IMR-90 (cell line): ENCODE results near the gene AHCYL1. TPM values are rescaled to one million over a fixed set of nuclear protein-coding genes. Genes with fewer than 3 reads are reported as not detected.

Experiments
- ATAC-seq: fragments of 200-7000 bp; cut with Tn5 transposase; 2 replicates; pipeline ENCODE4 v1.9.1; 2020; ENCODE audit warnings: low read depth, mild to moderate bottlenecking, moderate library complexity
- BruUV-seq: library from RNA; stranded (reverse); fragments of 400-500 nt; replicated peaks from 2 replicates; lab custom pipeline; 2021; lab: Mats Ljungman, UMichigan
- CTCF ChIA-PET: fragments of 300-600 bp; formaldehyde crosslinking; extraction: SDS; loops from one replicate; lab custom pipeline; 2021; ENCODE audit warnings: antibody characterized with exemption; lab: Yijun Ruan, JAX
- POLR2A ChIA-PET: fragments of 300-600 bp; sonication (Branson Sonifier 250); formaldehyde crosslinking; loops from one replicate; lab custom pipeline; 2022; ENCODE audit warnings: antibody characterized with exemption; ENCODE audit not compliant: unreplicated experiment; lab: Charles Lee
- DNase-seq: peaks from one replicate; pipeline ENCODE4 v3.0.0; 2013
- H2AFZ ChIP-seq: replicated peaks from 2 replicates; pipeline ENCODE3; 2013; ENCODE audit warnings: low read length, mild to moderate bottlenecking; ENCODE audit not compliant: poor library complexity
- H2AK5ac ChIP-seq: 2 replicates; pipeline ENCODE4 v1.6.1; 2013; ENCODE audit warnings: low read depth, low read length, inconsistent platforms
- H2AK9ac ChIP-seq: replicated peaks from 2 replicates; pipeline ENCODE3; 2013; ENCODE audit warnings: mild to moderate bottlenecking, low read depth, low read length, moderate library complexity; ENCODE audit not compliant: poor library complexity
- H2BK120ac ChIP-seq: 2 replicates; pipeline ENCODE4 v1.6.1; 2013; ENCODE audit warnings: low read depth, low read length, inconsistent platforms
- H2BK15ac ChIP-seq: 3 replicates; pipeline ENCODE4 v1.6.1; 2013; ENCODE audit warnings: low read depth, low read length, inconsistent platforms
- H2BK20ac ChIP-seq: 2 replicates; pipeline ENCODE4 v1.6.1; 2013; ENCODE audit warnings: low read depth, mild to moderate bottlenecking, inconsistent platforms, low read length, moderate library complexity
- H2BK5ac ChIP-seq: 2 replicates; pipeline ENCODE4 v1.6.1; 2013; ENCODE audit warnings: mild to moderate bottlenecking, low read depth, low read length, inconsistent platforms; ENCODE audit not compliant: poor library complexity, severe bottlenecking
- H3K14ac ChIP-seq: replicated peaks from 2 replicates; pipeline ENCODE4 v1.6.1; 2013; ENCODE audit warnings: low read depth, low read length, inconsistent platforms
- H3K18ac ChIP-seq: 2 replicates; pipeline ENCODE4 v1.6.1; 2013; ENCODE audit warnings: low read depth, low read length, control low read depth
- H3K23ac ChIP-seq: 2 replicates; pipeline ENCODE4 v1.6.1; 2013; ENCODE audit warnings: low read depth, low read length, inconsistent platforms
- H3K27ac ChIP-seq: 2 replicates; pipeline ENCODE4 v1.5.1; 2013; ENCODE audit warnings: mild to moderate bottlenecking, control low read depth, low read length; ENCODE audit not compliant: insufficient read depth
- H3K27me3 ChIP-seq: 2 replicates; pipeline ENCODE4 v1.6.1; 2013; ENCODE audit warnings: low read length; ENCODE audit not compliant: control insufficient read depth, insufficient read depth
- H3K36me3 ChIP-seq: 2 replicates; pipeline ENCODE4 v1.6.1; 2013; ENCODE audit warnings: low read length, mixed read lengths; ENCODE audit not compliant: control insufficient read depth, insufficient read depth
- H3K4ac ChIP-seq: 2 replicates; pipeline ENCODE4 v1.6.1; 2013; ENCODE audit warnings: low read depth, low read length, inconsistent platforms
- H3K4me1 ChIP-seq: 2 replicates; pipeline ENCODE4 v1.6.1; 2013; ENCODE audit warnings: low read length, mixed read lengths; ENCODE audit not compliant: control insufficient read depth, insufficient read depth
- H3K4me2 ChIP-seq: 2 replicates; pipeline ENCODE4 v1.6.1; 2013; ENCODE audit warnings: low read depth, mild to moderate bottlenecking, control low read depth, low read length, moderate library complexity
- H3K4me3 ChIP-seq: 2 replicates; pipeline ENCODE4 v1.5.1; 2013; ENCODE audit warnings: low read depth, mild to moderate bottlenecking, control low read depth, low read length, moderate library complexity; ENCODE audit not compliant: insufficient read depth
- H3K56ac ChIP-seq: 2 replicates; pipeline ENCODE4 v1.6.1; 2013; ENCODE audit warnings: low read length, inconsistent platforms; ENCODE audit not compliant: insufficient read depth; ENCODE audit errors: extremely low read depth
- H3K79me1 ChIP-seq, 2 experiments: 2 replicates each; pipeline ENCODE4 v1.6.1; 2013; ENCODE audit warnings: low read length in 2 of 2, inconsistent platforms in 1 of 2, low read depth in 1 of 2
- H3K9ac ChIP-seq: 2 replicates; pipeline ENCODE4 v1.6.1; 2013; ENCODE audit warnings: low read depth, low read length, control low read depth
- H3K9me1 ChIP-seq: 2 replicates; pipeline ENCODE4 v1.6.1; 2013; ENCODE audit warnings: low read length, inconsistent platforms; ENCODE audit not compliant: insufficient read depth
- H3K9me3 ChIP-seq: 2 replicates; pipeline ENCODE4 v1.6.1; 2013; ENCODE audit warnings: low read length; ENCODE audit not compliant: control insufficient read depth, insufficient read depth
- H4K20me1 ChIP-seq: 2 replicates; pipeline ENCODE4 v1.6.1; 2013; ENCODE audit warnings: low read length, inconsistent platforms; ENCODE audit not compliant: insufficient read depth
- H4K5ac ChIP-seq: 2 replicates; pipeline ENCODE4 v1.6.1; 2013; ENCODE audit warnings: mild to moderate bottlenecking, low read depth, low read length, control low read depth
- H4K8ac ChIP-seq, 2 experiments: 2 replicates each; pipeline ENCODE4 v1.6.1; 2013; ENCODE audit warnings: low read depth in 2 of 2, low read length in 2 of 2, control low read depth in 1 of 2, inconsistent platforms in 1 of 2
- H4K91ac ChIP-seq: 2 replicates; pipeline ENCODE4 v1.6.1; 2013; ENCODE audit warnings: low read depth, low read length, inconsistent platforms; ENCODE audit not compliant: insufficient read depth
- BHLHE40 ChIP-seq: fragments of 150-350 bp; IDR thresholded peaks from 2 replicates; pipeline ENCODE4 v1.6.1; 2016; ENCODE audit warnings: mild to moderate bottlenecking, low read depth, low read length
- CEBPB ChIP-seq: IDR thresholded peaks from 2 replicates; pipeline ENCODE4 v1.6.1; 2012; ENCODE audit warnings: low read depth, low read length, improper control_type of control experiment
- CHD1 ChIP-seq: IDR thresholded peaks from 2 replicates; pipeline ENCODE4 v1.6.1; 2012; ENCODE audit warnings: low read depth, low read length, improper control_type of control experiment
- CTCF ChIP-seq: conservative IDR thresholded peaks from 2 replicates; pipeline ENCODE4 v1.5.1; 2012; ENCODE audit warnings: mild to moderate bottlenecking, low read depth, low read length, improper control_type of control experiment
- ELK1 ChIP-seq: fragments of 150-350 bp; IDR thresholded peaks from 2 replicates; pipeline ENCODE4 v1.6.1; 2016; ENCODE audit warnings: low read depth, mild to moderate bottlenecking, low read length, moderate library complexity, borderline replicate concordance
- FOS ChIP-seq: fragments of 150-350 bp; IDR thresholded peaks from 2 replicates; pipeline ENCODE4 v1.6.1; 2016; ENCODE audit warnings: low read depth, low read length
- MAFK ChIP-seq: IDR thresholded peaks from 2 replicates; pipeline ENCODE4 v1.6.1; 2012; ENCODE audit warnings: low read depth, low read length, improper control_type of control experiment
- MXI1 ChIP-seq: IDR thresholded peaks from 2 replicates; pipeline ENCODE4 v1.6.1; 2012; ENCODE audit warnings: low read depth, mild to moderate bottlenecking, low read length, moderate library complexity, borderline replicate concordance
- POLR2A ChIP-seq: IDR thresholded peaks from 2 replicates; pipeline ENCODE4 v1.6.1; 2012; ENCODE audit warnings: mild to moderate bottlenecking, low read depth, low read length
- RAD21 ChIP-seq: IDR thresholded peaks from 2 replicates; pipeline ENCODE4 v1.6.1; 2012; ENCODE audit warnings: low read length, improper control_type of control experiment
- RFX5 ChIP-seq: IDR thresholded peaks from 2 replicates; pipeline ENCODE4 v1.8.0; 2012; ENCODE audit warnings: low read depth, mild to moderate bottlenecking, low read length, moderate library complexity
- SMC3 ChIP-seq: fragments of 150-350 bp; IDR thresholded peaks from 2 replicates; pipeline ENCODE4 v1.6.1; 2016; ENCODE audit warnings: low read depth, mild to moderate bottlenecking, antibody characterized with exemption, low read length, moderate library complexity
- USF2 ChIP-seq: fragments of 150-350 bp; IDR thresholded peaks from 2 replicates; pipeline ENCODE4 v1.6.1; 2017; ENCODE audit warnings: mild to moderate bottlenecking, antibody characterized with exemption, low read length, low read depth
- whole genome bisulfite sequencing, 2 experiments: methylation state at CpG; one replicate each; pipeline versions ENCODE4 v1.1.5 to v1.1.7; 2013; ENCODE audit warnings: missing lambda C conversion rate in 2 of 2; ENCODE audit not compliant: insufficient read length in 1 of 2; ENCODE audit errors: extremely low coverage in 2 of 2; 5-methylcytosine and 5-hydroxymethylcytosine counted together
- dilution Hi-C: fragments of 300-500 bp; cut with HindIII; formaldehyde crosslinking; loops from one replicate; pipeline ENCODE4 v1.14.3; 2018; ENCODE audit warnings: low sequenced_read_pairs; ENCODE audit not compliant: unreplicated experiment
- in situ Hi-C: fragments of 300-500 bp; cut with MboI; formaldehyde crosslinking; loops from 3 replicates; pipeline ENCODE4 v1.14.3; 2019; ENCODE audit warnings: low sequenced_read_pairs, inconsistent platforms, mixed read lengths
- intact Hi-C: fragments of 100-400 bp; cut with micrococcal nuclease; formaldehyde crosslinking; loops from 2 replicates; pipeline ENCODE4 v1.10.0; 2022
- polyA plus RNA-seq, 3 experiments: library from polyadenylated mRNA; depleted of rRNA; stranded (reverse); fragments of >200 nt; gene quantifications; 2 replicates each; pipeline ENCODE4 v1.2.3, GENCODE V29; 2012; ENCODE audit warnings: low replicate concordance in 1 of 3
- total RNA-seq: library from RNA; depleted of rRNA; stranded (reverse); fragments of >200 nt; gene quantifications from 2 replicates; pipeline ENCODE4 v1.2.3, GENCODE V29; 2012

The AHCYL1 gene
- total and polyA plus RNA-seq, 2 of the 4 experiments (the other 2 are of a cell fraction): 75.1 to 76.0 TPM

GRCh38 chr1:110034451-110035235 lies 50.1 kb downstream of the AHCYL1 start, which contains the start of gene STRIP1:
TSS of gene STRIP1 (plus strand) at chr1:110034624. CDS start at chr1:110034638, 14 bp downstream.
- Histone ChIP-seq H3K18ac (peak within 1 kb of the TSS; percentile 14; the same call in 1 of the 2 replicates), H2BK15ac (0 out of 3 replicates have a peak within 1 kb of the TSS, but pooled peaks have one; percentile 5), H3K27me3 (no peaks in the 10 kb centered on the region), H3K4me2 (peak within 1 kb of the TSS; percentile 100), H3K9me3 (no peaks in the 10 kb centered on the region), H2AK9ac (peak within 1 kb of the TSS; percentile 83), H2BK120ac (peak within 1 kb of the TSS; percentile 54; the same call in 1 of the 2 replicates), H2BK20ac (no peak within 1 kb of the TSS; the same call in 1 of the 2 replicates), H4K91ac (peak within 1 kb of the TSS; percentile 58), H4K20me1 (peaks cover 14% of the 10 kb centered on the region), H3K56ac (peak within 1 kb of the TSS; percentile 43), H3K4me3 (peak within 1 kb of the TSS; percentile 67), H3K4me1 (peaks cover 2% of the 10 kb centered on the region; the same call in 1 of the 2 replicates), H4K5ac (peak within 1 kb of the TSS; percentile 81), H3K27ac (peak within 1 kb of the TSS; percentile 58), H3K23ac (peak within 1 kb of the TSS; percentile 51), H3K79me1 (peaks cover 25 to 43% of the 10 kb centered on the region in 2 experiments), H3K36me3 (peaks cover 16% of the 10 kb centered on the region), H3K9me1 (peaks cover 10% of the 10 kb centered on the region), H3K9ac (peak within 1 kb of the TSS; percentile 94), H3K4ac (peak within 1 kb of the TSS; percentile 31; the same call in 1 of the 2 replicates), H3K14ac (peak within 1 kb of the TSS; percentile 80), H2AK5ac (peak within 1 kb of the TSS; percentile 52), H2AFZ (peak within 1 kb of the TSS; percentile 95), H2BK5ac (peak within 1 kb of the TSS; percentile 77), H4K8ac (peak within 1 kb of the TSS; percentile 59 to 94)
- dilution Hi-C loops (no loop called here), in situ Hi-C loops (no loop called here), intact Hi-C loops (loop anchor here (5.0 kb wide), 1 partner anchor 428 kb away; no protein-coding TSS in a partner anchor)
- 1% methylated on average over 24 of the region's 66 CpGs; no CpG with 5 or more reads in 1 of the 2 experiments for WGBS, 2 experiments
- POLR2A ChIA-PET: interaction anchor here (1.0 kb wide), 2 partner anchors 16 to 57 kb away, joined by 3 read pairs; no protein-coding TSS in a partner anchor
- BruUV-seq: no TSS peak
- ATAC-seq: peak; percentile 90
- CTCF ChIA-PET: interaction anchor here (0.6 to 1.0 kb wide), 6 partner anchors 19 to 656 kb away, joined by 3 read pairs; no protein-coding TSS in a partner anchor
- DNase-seq: peak; percentile 98
- TF ChIP-seq POLR2A (peak; percentile 67), CEBPB (peak; percentile 90), USF2 (no peak), CHD1 (no peak), MXI1 (no peak; the same call in 1 of the 2 replicates), SMC3 (no peak), CTCF (no peak), FOS (no peak), RAD21 (no peak), ELK1 (no peak), BHLHE40 (no peak), RFX5 (no peak), MAFK (no peak)
